PC-3 (cell line): ENCODE measurements around the gene CYP2A6. TPM values are rescaled to one million over a fixed set of nuclear protein-coding genes. Genes with fewer than 3 reads are reported as not detected.

Experiments used
- ATAC-seq: fragments of 200-7000 bp; cut with Tn5 transposase; 2 replicates; pipeline ENCODE4 v1.9.1; 2020; ENCODE audit warnings: mild to moderate bottlenecking, moderate library complexity
- BruUV-seq: library from RNA; stranded (reverse); fragments of 400-500 nt; replicated peaks from 2 replicates; lab custom pipeline; 2021; lab: Mats Ljungman, UMichigan
- CTCF ChIA-PET: fragments of 300-600 bp; sonication (Branson Sonifier 250); formaldehyde crosslinking; loops from one replicate; lab custom pipeline; 2022; ENCODE audit warnings: antibody characterized with exemption; lab: Charles Lee
- POLR2A ChIA-PET: fragments of 300-600 bp; sonication (Branson Sonifier 250); formaldehyde crosslinking; loops from one replicate; lab custom pipeline; 2022; ENCODE audit warnings: antibody characterized with exemption; ENCODE audit not compliant: unreplicated experiment; lab: Charles Lee
- DNase-seq: peaks from one replicate; pipeline ENCODE4 v3.0.0-alpha.2; 2015
- H2AFZ ChIP-seq: fragments of 300-600 bp; sonication (generic); 2 replicates; pipeline ENCODE4 v1.6.0; 2016; ENCODE audit warnings: antibody characterized with exemption, low read length
- H3F3A ChIP-seq: fragments of 300-600 bp; sonication (generic); one replicate; pipeline ENCODE4 v1.6.0; 2017; ENCODE audit warnings: antibody characterized with exemption, low read length, control low read depth, mild to moderate bottlenecking; ENCODE audit not compliant: unreplicated experiment
- H3K27ac ChIP-seq: fragments of 300-600 bp; sonication (generic); 2 replicates; pipeline ENCODE4 v1.5.1; 2016; ENCODE audit warnings: mild to moderate bottlenecking, low read length
- H3K27me3 ChIP-seq: fragments of 300-600 bp; sonication (generic); 2 replicates; pipeline ENCODE4 v1.6.1; 2016; ENCODE audit warnings: low read length, mixed read lengths
- H3K36me3 ChIP-seq: fragments of 300-600 bp; sonication (generic); 2 replicates; pipeline ENCODE4 v1.6.1; 2016; ENCODE audit warnings: low read depth, mixed run types, low read length, mixed read lengths
- H3K4me1 ChIP-seq: fragments of 300-600 bp; sonication (generic); 2 replicates; pipeline ENCODE4 v1.5.1; 2016; ENCODE audit warnings: low read length; ENCODE audit not compliant: insufficient read depth
- H3K4me2 ChIP-seq: fragments of 300-600 bp; sonication (generic); 2 replicates; pipeline ENCODE4 v1.6.0; 2016; ENCODE audit warnings: low read length
- H3K4me3 ChIP-seq: fragments of 300-600 bp; sonication (generic); 2 replicates; pipeline ENCODE4 v1.5.1; 2016; ENCODE audit warnings: mild to moderate bottlenecking, low read length, mixed read lengths
- H3K79me2 ChIP-seq: fragments of 300-600 bp; sonication (generic); 2 replicates; pipeline ENCODE4 v1.6.1; 2017; ENCODE audit warnings: low read length, mixed read lengths
- H3K9ac ChIP-seq: fragments of 300-600 bp; sonication (generic); 2 replicates; pipeline ENCODE4 v1.6.0; 2016; ENCODE audit warnings: mild to moderate bottlenecking, low read length
- H3K9me2 ChIP-seq: fragments of 300-600 bp; sonication (generic); replicated peaks from 2 replicates; pipeline ENCODE4 v1.6.1; 2016; ENCODE audit warnings: mixed run types, low read length, mixed read lengths
- H3K9me3 ChIP-seq: fragments of 300-600 bp; sonication (generic); 2 replicates; pipeline ENCODE4 v1.6.1; 2016; ENCODE audit warnings: low read length, mixed read lengths
- H4K20me1 ChIP-seq: fragments of 300-600 bp; sonication (generic); 2 replicates; pipeline ENCODE4 v1.6.1; 2016; ENCODE audit warnings: low read length, mixed read lengths
- CTCF ChIP-seq: fragments of 300-600 bp; sonication (generic); conservative IDR thresholded peaks from 2 replicates; pipeline ENCODE4 v1.5.1; 2017; ENCODE audit warnings: antibody characterized with exemption, low read depth, mild to moderate bottlenecking, low read length
- EZH2 ChIP-seq: fragments of 300-600 bp; sonication (generic); IDR thresholded peaks from one replicate; pipeline ENCODE4 v1.6.1; 2017; ENCODE audit warnings: antibody characterized with exemption, mild to moderate bottlenecking, low read length; ENCODE audit not compliant: unreplicated experiment
- EZH2phosphoT487 ChIP-seq: fragments of 300-600 bp; sonication (generic); IDR thresholded peaks from 2 replicates; pipeline ENCODE4 v1.6.1; 2018; ENCODE audit warnings: mild to moderate bottlenecking, antibody characterized with exemption, low read length, borderline replicate concordance
- intact Hi-C: fragments of 100-400 bp; cut with micrococcal nuclease; formaldehyde crosslinking; loops from 2 replicates; pipeline ENCODE4 v1.9.0; 2023
- total RNA-seq: library from RNA; depleted of rRNA; stranded (reverse); fragments of >200 nt; gene quantifications from 2 replicates; pipeline ENCODE4 v1.2.3, GENCODE V29; 2014

The CYP2A6 gene
- total RNA-seq, 1 experiment from 2014 or later, result not detected

GRCh38 chr19:40800997-40801377 is 49.3 kb downstream of the CYP2A6 start:
- POLR2A ChIA-PET, result no interaction called here

GRCh38 chr19:40800339-40800996 is 49.8 kb downstream of the CYP2A6 start:
- Histone ChIP-seq H2AFZ (no peak overlapping the region), H3K9ac (peak overlapping the region; percentile 71), H3K9me2 (no peaks in the 10 kb centered on the region), H3K36me3 (peaks cover 2% of the 10 kb centered on the region; the same call in 1 of the 2 replicates), H3K4me1 (peaks cover 36% of the 10 kb centered on the region), H3K4me3 (peak overlapping the region; percentile 85), H3K4me2 (peak overlapping the region; percentile 92), H3K27ac (no peak overlapping the region), H3F3A (no peaks in the 10 kb centered on the region), H3K27me3 (no peaks in the 10 kb centered on the region), H4K20me1 (peaks cover 15% of the 10 kb centered on the region; the same call in 1 of the 2 replicates), H3K9me3 (no peaks in the 10 kb centered on the region), H3K79me2 (peaks cover 58% of the 10 kb centered on the region)
- ChIA-PET CTCF (no interaction called here), POLR2A (no interaction called here)
- ATAC-seq, result no peak
- BruUV-seq, result no TSS peak
- TF ChIP-seq EZH2 (no peak), EZH2phosphoT487 (no peak)
- intact Hi-C loops, result no loop called here
- no peak for DNase-seq

More at GRCh38 chr19:40800997-40801377, 49.3 kb downstream of the CYP2A6 start:
- no TSS peak for BruUV-seq
- Histone ChIP-seq H2AFZ (no peak overlapping the region), H3K9me2 (no peaks in the 10 kb centered on the region), H3K27me3 (no peaks in the 10 kb centered on the region), H3K4me3 (no peak overlapping the region), H3K4me2 (peak overlapping the region; percentile 92; the same call in 1 of the 2 replicates), H3K4me1 (peaks cover 36% of the 10 kb centered on the region), H3K79me2 (peaks cover 62% of the 10 kb centered on the region), H3K36me3 (peaks cover 2% of the 10 kb centered on the region; the same call in 1 of the 2 replicates), H3K9ac (no peak overlapping the region), H3F3A (no peaks in the 10 kb centered on the region), H3K27ac (no peak overlapping the region), H3K9me3 (no peaks in the 10 kb centered on the region), H4K20me1 (peaks cover 15% of the 10 kb centered on the region; the same call in 1 of the 2 replicates)
- intact Hi-C loops, result no loop called here
- DNase-seq (no peak), ATAC-seq (no peak)
- CTCF ChIA-PET, result no interaction called here
- TF ChIP-seq EZH2phosphoT487 (no peak), EZH2 (no peak), CTCF (no peak)

GRCh38 chr19:40799558-40800338 is 50.5 kb downstream of the CYP2A6 start:
- Histone ChIP-seq H3K36me3 (no peaks in the 10 kb centered on the region), H3K79me2 (peaks cover 53% of the 10 kb centered on the region), H3K4me1 (peaks cover 36% of the 10 kb centered on the region), H3K4me3 (peak overlapping the region; percentile 85), H3K9ac (peak overlapping the region; percentile 71), H2AFZ (no peak overlapping the region), H3K9me2 (no peaks in the 10 kb centered on the region), H3K27ac (no peak overlapping the region), H3F3A (no peaks in the 10 kb centered on the region), H3K4me2 (peak overlapping the region; percentile 92), H3K27me3 (no peaks in the 10 kb centered on the region), H3K9me3 (no peaks in the 10 kb centered on the region), H4K20me1 (peaks cover 15% of the 10 kb centered on the region; the same call in 1 of the 2 replicates)
- POLR2A ChIA-PET, result interaction anchor here (0.6 kb wide), 2 partner anchors 114 to 345 kb away, joined by 4 to 17 read pairs; no protein-coding TSS in a partner anchor
- ATAC-seq (0 out of 2 replicates have a peak, but pooled peaks have one; percentile 6), DNase-seq (no peak)
- intact Hi-C loops, result loop anchor here (10.0 kb wide), 1 partner anchor 135 kb away; no protein-coding TSS in a partner anchor
- CTCF ChIA-PET, result no interaction called here
- no peak for TF ChIP-seq EZH2phosphoT487
- no peak for TF ChIP-seq CTCF
- TF ChIP-seq EZH2, result no peak
- no TSS peak for BruUV-seq
